Endothelial cell of umbilical vein (primary cell): ENCODE measurements around the gene POLR3GL. TPM values are rescaled to one million over a fixed set of nuclear protein-coding genes. Genes with fewer than 3 reads are reported as not detected.

Experiments used
- BruUV-seq: library from RNA; stranded (reverse); fragments of 400-500 nt; replicated peaks from 2 replicates; lab custom pipeline; 2021; lab: Mats Ljungman, UMichigan
- CTCF ChIA-PET: fragments of 300-600, 350-600 bp; sonication (Branson Sonifier 250); formaldehyde crosslinking; loops from one replicate; lab custom pipeline; 2021; ENCODE audit warnings: antibody characterized with exemption, inconsistent platforms; lab: Charles Lee
- POLR2A ChIA-PET: fragments of 300-600, 350-600 bp; sonication (Branson Sonifier 250); formaldehyde crosslinking; loops from one replicate; lab custom pipeline; 2021; ENCODE audit warnings: antibody characterized with exemption, inconsistent platforms; lab: Charles Lee
- DNase-seq: peaks from one replicate; pipeline ENCODE4 v3.0.0-alpha.2; 2011; ENCODE audit warnings: low read depth, low spot score
- FAIRE-seq: peaks from 2 replicates; lab custom pipeline; 2011; peaks lifted over from hg19 to GRCh38; lab: Jason Lieb, UNC
- H2AFZ ChIP-seq: 2 replicates; pipeline ENCODE4 v1.6.0; 2012; ENCODE audit warnings: low read depth, low read length, control low read depth, inconsistent platforms
- H3K27ac ChIP-seq: 2 replicates; pipeline ENCODE4 v1.5.1; 2011; ENCODE audit warnings: low read depth, mild to moderate bottlenecking, control low read depth, low read length, moderate library complexity; ENCODE audit not compliant: insufficient read depth
- H3K27me3 ChIP-seq, 2 experiments: 2 replicates each; pipeline versions ENCODE4 v1.6.0 to v1.6.1; 2011; ENCODE audit warnings: low read length in 2 of 2, mixed read lengths in 1 of 2; ENCODE audit not compliant: control insufficient read depth in 2 of 2, insufficient read depth in 2 of 2
- H3K36me3 ChIP-seq, 2 experiments: 2 replicates in 1 of 2; 3 replicates in 1 of 2; pipeline ENCODE4 v1.5.1; 2011; ENCODE audit warnings: low read length in 2 of 2, mild to moderate bottlenecking in 1 of 2, moderate library complexity in 1 of 2; ENCODE audit not compliant: control insufficient read depth in 2 of 2, insufficient read depth in 2 of 2; ENCODE audit errors: extremely low read depth in 1 of 2
- H3K4me1 ChIP-seq: 3 replicates; pipeline ENCODE4 v1.5.1; 2011; ENCODE audit warnings: mild to moderate bottlenecking, low read length; ENCODE audit not compliant: control insufficient read depth, insufficient read depth; ENCODE audit errors: extremely low read depth
- H3K4me2 ChIP-seq: 2 replicates; pipeline ENCODE4 v1.6.1; 2011; ENCODE audit warnings: low read length, control low read depth, mixed read lengths; ENCODE audit not compliant: insufficient read depth
- H3K4me3 ChIP-seq, 3 experiments: fragments of 200-600 bp in 1 of 3; sonication (generic), shearing (Covaris generic) in 1 of 3; replicated peaks in 1 of 3; 2 replicates each; pipeline ENCODE4 v1.5.1; 2011 to 2016; ENCODE audit warnings: control low read depth in 3 of 3, low read length in 3 of 3, mild to moderate bottlenecking in 2 of 3, inconsistent platforms in 1 of 3, low read depth in 1 of 3, moderate library complexity in 1 of 3; ENCODE audit not compliant: insufficient read depth in 1 of 3
- H3K79me2 ChIP-seq: 2 replicates; pipeline ENCODE4 v1.6.0; 2012; ENCODE audit warnings: low read length, inconsistent platforms; ENCODE audit not compliant: control insufficient read depth, insufficient read depth
- H3K9ac ChIP-seq: replicated peaks from 2 replicates; pipeline ENCODE3; 2011; ENCODE audit warnings: low read length, control low read depth; ENCODE audit not compliant: insufficient read depth; ENCODE audit errors: extremely low read depth
- H3K9me1 ChIP-seq: replicated peaks from 3 replicates; pipeline ENCODE4 v1.6.0; 2011; ENCODE audit warnings: mild to moderate bottlenecking, low read length; ENCODE audit not compliant: control insufficient read depth, insufficient read depth; ENCODE audit errors: extremely low read depth
- H3K9me3 ChIP-seq: replicated peaks from 2 replicates; pipeline ENCODE4 v1.5.1; 2012; ENCODE audit warnings: low read length, inconsistent platforms; ENCODE audit not compliant: control insufficient read depth, insufficient read depth
- H4K20me1 ChIP-seq: replicated peaks from 2 replicates; pipeline ENCODE3; 2011; ENCODE audit warnings: mild to moderate bottlenecking, low read length; ENCODE audit not compliant: control insufficient read depth, insufficient read depth; ENCODE audit errors: extremely low read depth
- EZH2 ChIP-seq: IDR thresholded peaks from 2 replicates; pipeline ENCODE4 v1.6.1; 2012; ENCODE audit warnings: borderline replicate concordance, low read depth, mild to moderate bottlenecking, moderate library complexity, low read length, inconsistent platforms; ENCODE audit not compliant: severe bottlenecking
- FOS ChIP-seq: IDR thresholded peaks from 2 replicates; pipeline ENCODE4 v1.6.1; 2011; ENCODE audit warnings: mild to moderate bottlenecking, low read length, moderate library complexity, borderline replicate concordance; ENCODE audit not compliant: insufficient read depth
- GATA2 ChIP-seq: IDR thresholded peaks from 2 replicates; pipeline ENCODE4 v1.7.0; 2011; ENCODE audit warnings: low read depth, mild to moderate bottlenecking, moderate library complexity, mixed read lengths, low read length; ENCODE audit not compliant: insufficient read length, insufficient read depth
- JUN ChIP-seq: IDR thresholded peaks from 2 replicates; pipeline ENCODE4 v1.6.1; 2011; ENCODE audit warnings: borderline replicate concordance, low read depth; ENCODE audit not compliant: insufficient read length, insufficient read depth
- MYC ChIP-seq: IDR thresholded peaks from one replicate; pipeline ENCODE4 v1.6.1; 2011; ENCODE audit warnings: mild to moderate bottlenecking, low read depth, low read length
- POLR2A ChIP-seq: IDR thresholded peaks from 2 replicates; pipeline ENCODE4 v1.6.1; 2012; ENCODE audit warnings: low read depth, mild to moderate bottlenecking, control low read depth, low read length
- POLR2AphosphoS5 ChIP-seq: IDR thresholded peaks from 2 replicates; pipeline ENCODE4 v1.6.1; 2012; ENCODE audit warnings: low read depth, mild to moderate bottlenecking, control low read depth, low read length, moderate library complexity; ENCODE audit not compliant: insufficient read depth
- dilution Hi-C: fragments of 300-500 bp; cut with MboI; formaldehyde crosslinking; loops from one replicate; pipeline ENCODE4 v1.15.0; 2019; ENCODE audit warnings: low sequenced_read_pairs; ENCODE audit not compliant: extremely low pct_ligation_motif_present
- intact Hi-C: fragments of 100-400 bp; cut with micrococcal nuclease; formaldehyde crosslinking; loops from one replicate; pipeline ENCODE4 v1.10.0; 2022
- polyA plus RNA-seq, 4 experiments: library from polyadenylated mRNA; depleted of rRNA in 3 of 4; stranded (reverse) in 3 of 4; unstranded in 1 of 4; fragments of >200 nt; gene quantifications; 2 replicates each; pipeline versions ENCODE4 v1.2.1 to v1.2.3, GENCODE V29; 2011 to 2012; ENCODE audit warnings: missing spikeins in 1 of 4
- total RNA-seq: library from RNA; stranded (reverse); gene quantifications from 2 replicates; pipeline ENCODE4 v1.2.3, GENCODE V29; 2021
- TF ChIP-seq, protein P1 (sequence below), 2 donors: IDR thresholded peaks; 1 replicate in 1 of 2; 2 replicates in 1 of 2; pipeline ENCODE4 v1.5.1; 2011; ENCODE audit warnings: low read length in 2 of 2, mild to moderate bottlenecking in 2 of 2, moderate library complexity in 2 of 2, control low read depth in 1 of 2, inconsistent platforms in 1 of 2, low read depth in 1 of 2; ENCODE audit not compliant: insufficient read depth in 1 of 2; ENCODE audit errors: extremely low read depth in 1 of 2
- TF ChIP-seq, protein P2 (sequence below): IDR thresholded peaks from 2 replicates; pipeline ENCODE4 v1.6.1; 2011; ENCODE audit not compliant: insufficient read depth, insufficient read length

POLR3GL gene
- total and polyA plus RNA-seq, 2 donors (not counting 3 experiments of a cell fraction or from before 2014, with no cell fraction given), result 12.4 to 15.3 TPM

DNA sequence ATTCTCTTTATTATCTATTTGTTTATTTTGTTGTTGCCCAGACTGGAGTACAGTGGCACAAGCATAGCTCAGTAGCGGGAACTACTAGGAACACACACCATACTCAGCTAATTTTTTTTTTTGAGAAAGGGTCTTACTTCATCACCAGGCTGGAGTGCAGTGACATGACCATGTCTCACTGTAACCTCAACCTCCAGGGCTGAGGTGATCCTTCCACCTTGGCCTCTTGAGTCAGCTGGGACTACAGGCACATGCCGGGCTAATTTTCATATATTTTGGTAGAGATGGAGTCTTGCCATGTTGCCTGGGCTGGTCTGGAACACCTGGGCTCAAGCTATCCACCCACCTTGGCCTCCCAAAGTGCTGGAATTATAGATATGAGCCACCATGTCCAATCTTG is 37.2 kb downstream of the POLR3GL start:
- ChIA-PET CTCF (interaction anchor here (12.6 kb wide), 1 partner anchor 17 kb away, joined by 496 read pairs; no protein-coding TSS in a partner anchor), POLR2A (interaction anchor here (1.2 kb wide), 1 partner anchor 83 kb away, joined by 4 read pairs; the partner anchor contains the start of gene PEX11B)
- Histone ChIP-seq H3K4me2 (no peak overlapping the region), H3K4me1 (peaks cover 14% of the 10 kb centered on the region), H3K27ac (no peak overlapping the region), H2AFZ (no peak overlapping the region), H3K27me3 (no peaks in the 10 kb centered on the region), H3K79me2 (no peaks in the 10 kb centered on the region), H3K9me1 (no peaks in the 10 kb centered on the region), H4K20me1 (no peaks in the 10 kb centered on the region), H3K9me3 (no peaks in the 10 kb centered on the region), H3K36me3 (no peaks in the 10 kb centered on the region), H3K9ac (no peak overlapping the region), H3K4me3 (no peak overlapping the region)
- dilution Hi-C loops (no loop called here), intact Hi-C loops (no loop called here)
- no TSS peak for BruUV-seq
- DNase-seq (no peak), FAIRE-seq (no peak)
- TF ChIP-seq JUN, result no peak
- no peak for TF ChIP-seq FOS
- TF ChIP-seq MYC, result no peak
- no peak for TF ChIP-seq GATA2
- no peak for TF ChIP-seq POLR2AphosphoS5
- TF ChIP-seq, protein P1, sequence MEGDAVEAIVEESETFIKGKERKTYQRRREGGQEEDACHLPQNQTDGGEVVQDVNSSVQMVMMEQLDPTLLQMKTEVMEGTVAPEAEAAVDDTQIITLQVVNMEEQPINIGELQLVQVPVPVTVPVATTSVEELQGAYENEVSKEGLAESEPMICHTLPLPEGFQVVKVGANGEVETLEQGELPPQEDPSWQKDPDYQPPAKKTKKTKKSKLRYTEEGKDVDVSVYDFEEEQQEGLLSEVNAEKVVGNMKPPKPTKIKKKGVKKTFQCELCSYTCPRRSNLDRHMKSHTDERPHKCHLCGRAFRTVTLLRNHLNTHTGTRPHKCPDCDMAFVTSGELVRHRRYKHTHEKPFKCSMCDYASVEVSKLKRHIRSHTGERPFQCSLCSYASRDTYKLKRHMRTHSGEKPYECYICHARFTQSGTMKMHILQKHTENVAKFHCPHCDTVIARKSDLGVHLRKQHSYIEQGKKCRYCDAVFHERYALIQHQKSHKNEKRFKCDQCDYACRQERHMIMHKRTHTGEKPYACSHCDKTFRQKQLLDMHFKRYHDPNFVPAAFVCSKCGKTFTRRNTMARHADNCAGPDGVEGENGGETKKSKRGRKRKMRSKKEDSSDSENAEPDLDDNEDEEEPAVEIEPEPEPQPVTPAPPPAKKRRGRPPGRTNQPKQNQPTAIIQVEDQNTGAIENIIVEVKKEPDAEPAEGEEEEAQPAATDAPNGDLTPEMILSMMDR (IDR thresholded peaks at IDR 0.05; ENCODE audit: extremely low read depth in 1 of 2, insufficient read depth in 1 of 2, low read depth in 1 of 2, low read length in 2 of 2), result no peak
- TF ChIP-seq POLR2A, result no peak
- TF ChIP-seq, protein P2, sequence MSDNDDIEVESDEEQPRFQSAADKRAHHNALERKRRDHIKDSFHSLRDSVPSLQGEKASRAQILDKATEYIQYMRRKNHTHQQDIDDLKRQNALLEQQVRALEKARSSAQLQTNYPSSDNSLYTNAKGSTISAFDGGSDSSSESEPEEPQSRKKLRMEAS, result no peak
- no peak for TF ChIP-seq EZH2
